K562 (cell line): ENCODE data around the gene LAMTOR5. TPM values are rescaled to one million over a fixed set of nuclear protein-coding genes. Genes with fewer than 3 reads are reported as not detected.

ENCODE experiments used
- BMI1 ChIP-seq: fragments of 150-350 bp; IDR thresholded peaks from 2 replicates; pipeline ENCODE4 v1.6.1; 2014; ENCODE audit warnings: low read length
- DNMT1 ChIP-seq: fragments of 450-650 bp; IDR thresholded peaks from 2 replicates; pipeline ENCODE4 v1.6.1; 2016; ENCODE audit warnings: antibody characterized with exemption, mild to moderate bottlenecking
- DPF2 ChIP-seq: fragments of 450-650 bp; IDR thresholded peaks from 2 replicates; pipeline ENCODE4 v1.6.1; 2016
- HDAC6 ChIP-seq: IDR thresholded peaks from 2 replicates; pipeline ENCODE4 v1.6.1; 2012; ENCODE audit warnings: low read depth, mild to moderate bottlenecking, control low read depth, inconsistent platforms, low read length, moderate library complexity
- KLF1 ChIP-seq: fragments of 450-650 bp; IDR thresholded peaks from 2 replicates; pipeline ENCODE4 v1.6.1; 2016; ENCODE audit warnings: missing genetic modification characterization, missing compliant biosample characterization
- LEF1 ChIP-seq: fragments of 450-650 bp; IDR thresholded peaks from 2 replicates; pipeline ENCODE4 v1.6.1; 2016; ENCODE audit warnings: mild to moderate bottlenecking
- MTA1 ChIP-seq: fragments of 450-650 bp; IDR thresholded peaks from 2 replicates; pipeline ENCODE4 v1.6.1; 2017; ENCODE audit warnings: borderline replicate concordance
- NCOR1 ChIP-seq: fragments of 450-650 bp; IDR thresholded peaks from 2 replicates; pipeline ENCODE4 v1.6.1; 2016; ENCODE audit warnings: mild to moderate bottlenecking, moderate library complexity
- PCBP1 ChIP-seq: fragments of 200-400 bp; formaldehyde crosslinking; IDR thresholded peaks from 2 replicates; pipeline ENCODE4 v1.6.1; 2018; ENCODE audit warnings: mild to moderate bottlenecking, low read depth, low read length; ENCODE audit not compliant: poor library complexity, severe bottlenecking
- PCBP2 ChIP-seq: fragments of 200-400 bp; formaldehyde crosslinking; IDR thresholded peaks from 2 replicates; pipeline ENCODE4 v1.6.1; 2018; ENCODE audit warnings: low read length, low read depth, mild to moderate bottlenecking, moderate library complexity; ENCODE audit not compliant: poor library complexity, severe bottlenecking
- TBP ChIP-seq: optimal IDR thresholded peaks from 2 replicates; pipeline ENCODE3; 2011; ENCODE audit warnings: low read depth, low read length, improper control_type of control experiment
- TEAD1 ChIP-seq, 2 experiments: fragments of 450-650 bp in 1 of 2; sonication (generic) in 1 of 2; formaldehyde crosslinking; IDR thresholded peaks; 2 replicates each; pipeline versions ENCODE4 v1.4.0 to v1.8.0; 2020 to 2022; ENCODE audit warnings: mild to moderate bottlenecking in 2 of 2, missing genetic modification reagents in 1 of 2
- ZFPM2 ChIP-seq: fragments of 250-450 bp; sonication (Bioruptor Pico); IDR thresholded peaks from 2 replicates; pipeline ENCODE4 v1.5.1; 2022; ENCODE audit warnings: mild to moderate bottlenecking
- ZNF197 ChIP-seq: fragments of 200-800 bp; sonication (Bioruptor generic); IDR thresholded peaks from 2 replicates; pipeline ENCODE4 v1.6.1; 2016; ENCODE audit warnings: low read depth, missing genetic modification characterization, missing compliant biosample characterization
- polyA plus RNA-seq, 8 experiments: library from polyadenylated mRNA; depleted of rRNA in 4 of 8; stranded (reverse) in 5 of 8; unstranded in 3 of 8; fragments of >200 nt; fragmentation: Nextera tagmentation in 2 of 8; fragmentation: Illumina TruSeq in 1 of 8; extraction: Ambion mirVana in 2 of 8; extraction: Trizol in 1 of 8; gene quantifications; 2 replicates each; pipeline versions ENCODE4 v1.2.1 to v1.2.3, GENCODE V29; 2011 to 2014; ENCODE audit warnings: inconsistent platforms in 1 of 8, missing spikeins in 1 of 8
- total RNA-seq, 7 experiments: library from RNA; depleted of rRNA in 6 of 7; stranded (reverse); fragments of >200 nt in 6 of 7; fragmentation: Illumina TruSeq in 2 of 7; extraction: Trizol in 2 of 7; gene quantifications; 2 replicates each; pipeline versions ENCODE4 v1.2.1 to v1.2.3, GENCODE V29; 2011 to 2021; ENCODE audit warnings: low replicate concordance in 1 of 7
- TF ChIP-seq, protein P1 (sequence below): fragments of 450-650 bp; conservative IDR thresholded peaks from 2 replicates; pipeline ENCODE4 v1.6.1; 2016; ENCODE audit warnings: missing genetic modification characterization, low read depth, mild to moderate bottlenecking, missing compliant biosample characterization, moderate library complexity
- TF ChIP-seq, protein P2 (sequence below): fragments of 450-650 bp; formaldehyde crosslinking; IDR thresholded peaks from 2 replicates; pipeline ENCODE4 v1.4.0; 2020; ENCODE audit warnings: mild to moderate bottlenecking, mixed read lengths
- TF ChIP-seq, protein P3 (sequence below): fragments of 450-650 bp; IDR thresholded peaks from 2 replicates; pipeline ENCODE4 v1.6.1; 2017; ENCODE audit warnings: antibody characterized with exemption, mild to moderate bottlenecking
- TF ChIP-seq, protein P4 (sequence below), 2 experiments: fragments of 450-650 bp in 1 of 2; sonication (generic) in 1 of 2; formaldehyde crosslinking in 1 of 2; IDR thresholded peaks in 1 of 2; conservative IDR thresholded peaks in 1 of 2; 2 replicates each; pipeline versions ENCODE4 v1.6.1 to v1.8.1; 2016 to 2023; ENCODE audit warnings: mild to moderate bottlenecking in 2 of 2, moderate library complexity in 2 of 2, inconsistent platforms in 1 of 2, missing genetic modification reagents in 1 of 2

Gene LAMTOR5
- total and polyA plus RNA-seq, 9 of the 15 experiments (the other 6 are each of a cell fraction or from before 2014, with no cell fraction given) = 118 to 712 (median 241) TPM

DNA sequence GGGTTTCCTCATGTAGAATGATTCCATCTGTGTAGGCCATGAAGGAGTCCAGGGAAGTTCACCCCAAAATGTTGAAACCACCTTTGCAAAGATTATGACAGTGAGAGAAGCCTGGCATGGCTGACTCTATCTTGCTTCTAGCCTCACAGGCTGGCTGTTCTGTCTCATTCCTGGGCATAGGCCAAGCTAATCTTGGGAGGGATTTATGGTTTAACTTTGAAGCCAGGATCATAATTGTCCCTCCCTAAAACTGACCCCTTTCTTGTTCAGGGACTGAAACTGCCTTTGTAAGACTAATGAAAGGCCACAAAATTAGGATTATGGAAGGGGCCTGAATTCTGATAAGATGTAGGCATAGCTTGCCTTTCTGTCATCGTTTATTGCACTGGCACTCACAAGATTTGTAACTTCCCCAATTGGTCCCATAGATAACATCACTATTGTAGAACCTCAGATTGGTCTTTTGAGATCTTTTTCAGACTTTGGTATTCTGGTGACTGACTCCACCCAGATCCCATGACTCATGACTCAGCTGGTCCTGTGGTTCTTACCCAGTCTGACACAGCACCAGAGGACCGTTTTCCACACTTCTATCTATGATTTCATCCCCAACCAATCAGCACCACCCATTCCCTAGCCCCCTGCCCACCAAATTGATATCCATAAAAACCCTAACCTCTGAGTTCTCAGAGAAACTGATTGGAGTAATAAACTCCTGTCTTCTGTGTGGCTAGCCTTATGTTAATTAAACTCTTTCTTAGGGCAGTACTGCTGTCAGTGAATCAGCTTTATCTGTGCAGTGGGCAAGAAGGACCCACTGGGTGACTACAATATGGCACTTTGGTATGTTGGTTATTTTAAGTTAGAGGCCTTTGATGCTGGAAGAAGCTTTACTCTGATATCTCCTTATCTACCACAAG, 13.6 kb upstream of the LAMTOR5 start (continued):
- TF ChIP-seq, protein P1, sequence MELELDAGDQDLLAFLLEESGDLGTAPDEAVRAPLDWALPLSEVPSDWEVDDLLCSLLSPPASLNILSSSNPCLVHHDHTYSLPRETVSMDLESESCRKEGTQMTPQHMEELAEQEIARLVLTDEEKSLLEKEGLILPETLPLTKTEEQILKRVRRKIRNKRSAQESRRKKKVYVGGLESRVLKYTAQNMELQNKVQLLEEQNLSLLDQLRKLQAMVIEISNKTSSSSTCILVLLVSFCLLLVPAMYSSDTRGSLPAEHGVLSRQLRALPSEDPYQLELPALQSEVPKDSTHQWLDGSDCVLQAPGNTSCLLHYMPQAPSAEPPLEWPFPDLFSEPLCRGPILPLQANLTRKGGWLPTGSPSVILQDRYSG = no peak
- TF ChIP-seq ZFPM2 (CRISPR knock-in tag) = no peak
- TF ChIP-seq KLF1 (tag) = no peak
- TF ChIP-seq DNMT1 = no peak
- TF ChIP-seq PCBP1 = no peak
- no peak for TF ChIP-seq HDAC6
- TF ChIP-seq, protein P2, sequence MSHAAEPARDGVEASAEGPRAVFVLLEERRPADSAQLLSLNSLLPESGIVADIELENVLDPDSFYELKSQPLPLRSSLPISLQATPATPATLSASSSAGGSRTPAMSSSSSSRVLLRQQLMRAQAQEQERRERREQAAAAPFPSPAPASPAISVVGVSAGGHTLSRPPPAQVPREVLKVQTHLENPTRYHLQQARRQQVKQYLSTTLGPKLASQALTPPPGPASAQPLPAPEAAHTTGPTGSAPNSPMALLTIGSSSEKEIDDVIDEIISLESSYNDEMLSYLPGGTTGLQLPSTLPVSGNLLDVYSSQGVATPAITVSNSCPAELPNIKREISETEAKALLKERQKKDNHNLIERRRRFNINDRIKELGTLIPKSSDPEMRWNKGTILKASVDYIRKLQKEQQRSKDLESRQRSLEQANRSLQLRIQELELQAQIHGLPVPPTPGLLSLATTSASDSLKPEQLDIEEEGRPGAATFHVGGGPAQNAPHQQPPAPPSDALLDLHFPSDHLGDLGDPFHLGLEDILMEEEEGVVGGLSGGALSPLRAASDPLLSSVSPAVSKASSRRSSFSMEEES (CRISPR knock-in tag) = peak; percentile 66
- TF ChIP-seq NCOR1 = no peak
- TF ChIP-seq, protein P3, sequence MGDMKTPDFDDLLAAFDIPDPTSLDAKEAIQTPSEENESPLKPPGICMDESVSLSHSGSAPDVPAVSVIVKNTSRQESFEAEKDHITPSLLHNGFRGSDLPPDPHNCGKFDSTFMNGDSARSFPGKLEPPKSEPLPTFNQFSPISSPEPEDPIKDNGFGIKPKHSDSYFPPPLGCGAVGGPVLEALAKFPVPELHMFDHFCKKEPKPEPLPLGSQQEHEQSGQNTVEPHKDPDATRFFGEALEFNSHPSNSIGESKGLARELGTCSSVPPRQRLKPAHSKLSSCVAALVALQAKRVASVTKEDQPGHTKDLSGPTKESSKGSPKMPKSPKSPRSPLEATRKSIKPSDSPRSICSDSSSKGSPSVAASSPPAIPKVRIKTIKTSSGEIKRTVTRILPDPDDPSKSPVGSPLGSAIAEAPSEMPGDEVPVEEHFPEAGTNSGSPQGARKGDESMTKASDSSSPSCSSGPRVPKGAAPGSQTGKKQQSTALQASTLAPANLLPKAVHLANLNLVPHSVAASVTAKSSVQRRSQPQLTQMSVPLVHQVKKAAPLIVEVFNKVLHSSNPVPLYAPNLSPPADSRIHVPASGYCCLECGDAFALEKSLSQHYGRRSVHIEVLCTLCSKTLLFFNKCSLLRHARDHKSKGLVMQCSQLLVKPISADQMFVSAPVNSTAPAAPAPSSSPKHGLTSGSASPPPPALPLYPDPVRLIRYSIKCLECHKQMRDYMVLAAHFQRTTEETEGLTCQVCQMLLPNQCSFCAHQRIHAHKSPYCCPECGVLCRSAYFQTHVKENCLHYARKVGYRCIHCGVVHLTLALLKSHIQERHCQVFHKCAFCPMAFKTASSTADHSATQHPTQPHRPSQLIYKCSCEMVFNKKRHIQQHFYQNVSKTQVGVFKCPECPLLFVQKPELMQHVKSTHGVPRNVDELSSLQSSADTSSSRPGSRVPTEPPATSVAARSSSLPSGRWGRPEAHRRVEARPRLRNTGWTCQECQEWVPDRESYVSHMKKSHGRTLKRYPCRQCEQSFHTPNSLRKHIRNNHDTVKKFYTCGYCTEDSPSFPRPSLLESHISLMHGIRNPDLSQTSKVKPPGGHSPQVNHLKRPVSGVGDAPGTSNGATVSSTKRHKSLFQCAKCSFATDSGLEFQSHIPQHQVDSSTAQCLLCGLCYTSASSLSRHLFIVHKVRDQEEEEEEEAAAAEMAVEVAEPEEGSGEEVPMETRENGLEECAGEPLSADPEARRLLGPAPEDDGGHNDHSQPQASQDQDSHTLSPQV = no peak
- TF ChIP-seq TBP = no peak
- no peak for TF ChIP-seq ZNF197
- TF ChIP-seq, protein P4, sequence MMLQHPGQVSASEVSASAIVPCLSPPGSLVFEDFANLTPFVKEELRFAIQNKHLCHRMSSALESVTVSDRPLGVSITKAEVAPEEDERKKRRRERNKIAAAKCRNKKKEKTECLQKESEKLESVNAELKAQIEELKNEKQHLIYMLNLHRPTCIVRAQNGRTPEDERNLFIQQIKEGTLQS (IDR thresholded peaks at IDR 0.05) = peak; percentile 88
- TF ChIP-seq, protein P4 (CRISPR knock-in tag; conservative IDR thresholded peaks at IDR 0.05) = no peak
- TF ChIP-seq DPF2 = peak; percentile 71
- peak in 1 of 2 experiments; percentile 8; a peak in 1 of 4 replicates for TF ChIP-seq TEAD1 (CRISPR knock-in tag; IDR thresholded peaks at IDR 0.05)
- TF ChIP-seq BMI1 = no peak
- TF ChIP-seq LEF1 = no peak
- no peak for TF ChIP-seq PCBP2
- peak; percentile 40; the same call in 1 of the 2 replicates for TF ChIP-seq MTA1
